Hematopoietic multipotent progenitor cell treated with erythropoietin and hydrocortisone succinate and interleukin-3 and kit ligand, for 6 days (in vitro differentiated cells): ENCODE data around the gene IGF1R.
"Not testable (repeated sequence)": the region's sequence is repeated elsewhere in the genome, so short reads cannot be mapped to it uniquely, and the experiment has no call there.

Source experiments
- DNase-seq: peaks from one replicate; pipeline ENCODE4 v3.0.0-alpha.2; 2015

IGF1R gene

DNA sequence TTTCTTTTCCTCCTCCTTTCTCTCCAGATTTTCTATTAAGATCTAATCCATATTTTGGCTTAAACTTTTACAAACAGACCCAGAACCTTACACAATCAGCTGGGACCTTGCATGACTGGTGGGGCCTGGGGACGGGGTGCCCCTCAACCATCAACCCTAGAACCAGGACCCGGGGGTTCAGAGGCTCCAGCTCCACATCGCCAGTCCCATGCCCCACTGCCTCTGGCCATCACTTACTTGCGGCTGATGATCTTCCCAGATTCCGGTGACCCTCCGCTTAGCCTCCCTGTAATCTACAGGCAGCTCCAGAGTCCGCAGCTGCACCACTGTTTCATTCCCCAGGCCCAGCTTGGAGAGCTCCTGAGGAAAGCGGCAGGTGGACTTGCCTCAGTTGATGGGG is 322.5 kb downstream of the IGF1R start:
- DNase-seq: no peak

DNA sequence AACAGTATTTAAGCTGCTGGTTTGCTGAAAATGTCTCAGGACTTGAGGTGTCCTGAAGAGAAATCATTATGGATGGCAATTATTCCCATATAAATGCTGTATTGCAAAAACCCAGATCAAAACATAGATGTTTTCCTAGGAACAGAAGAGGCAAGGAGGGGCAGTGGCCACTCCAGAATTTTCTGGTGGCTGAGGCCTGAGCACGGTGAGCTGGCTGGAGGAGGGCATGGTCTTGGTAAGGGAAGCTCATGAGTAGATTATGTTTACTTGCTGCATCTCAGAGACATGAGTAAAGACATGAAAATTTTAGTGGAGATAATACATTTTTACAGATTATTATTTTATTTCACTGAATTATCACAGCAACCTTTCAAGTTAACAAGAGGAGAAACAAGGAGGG is 328.2 kb downstream of the IGF1R start:
- DNase-seq: no peak

DNA sequence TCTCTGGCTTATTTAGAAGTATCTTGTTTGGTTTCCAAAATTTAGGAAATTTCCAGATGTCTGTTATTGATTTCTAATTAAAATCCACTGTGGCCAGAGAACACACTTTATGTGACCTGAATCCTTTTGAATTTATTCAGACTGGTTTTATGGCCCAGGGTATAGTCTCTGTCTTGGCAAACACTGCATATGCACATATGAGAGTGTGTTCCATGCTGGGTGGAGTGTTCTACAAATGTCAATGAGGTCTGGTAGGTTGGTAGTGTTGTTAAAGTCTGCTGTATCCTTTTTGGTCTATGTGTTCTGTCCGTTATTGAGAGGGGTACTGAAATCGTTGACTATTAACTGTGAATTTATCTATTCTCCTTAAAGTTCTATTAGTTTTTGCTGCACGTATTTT is 329.1 kb downstream of the IGF1R start:
- DNase-seq: no peak

DNA sequence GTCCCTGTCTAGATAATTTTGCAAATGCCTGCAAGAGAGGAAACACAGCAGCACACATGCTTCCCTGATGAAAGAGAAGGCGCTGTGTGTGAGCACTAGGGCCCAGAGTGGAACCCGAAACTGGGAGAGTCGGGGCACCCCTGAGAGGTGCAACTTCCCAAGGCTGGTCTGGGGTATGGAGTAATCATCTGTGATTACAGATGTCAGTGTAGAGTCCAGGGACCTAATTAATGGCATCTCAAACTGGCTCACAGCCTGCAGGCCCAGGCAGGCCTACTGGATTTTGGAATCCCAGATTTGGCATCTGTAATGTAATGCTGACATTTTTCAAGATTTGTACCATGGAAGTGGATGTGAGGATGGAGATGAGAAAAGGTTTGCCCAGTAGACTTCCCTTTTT is 329.8 kb downstream of the IGF1R start:
- no peak for DNase-seq

DNA sequence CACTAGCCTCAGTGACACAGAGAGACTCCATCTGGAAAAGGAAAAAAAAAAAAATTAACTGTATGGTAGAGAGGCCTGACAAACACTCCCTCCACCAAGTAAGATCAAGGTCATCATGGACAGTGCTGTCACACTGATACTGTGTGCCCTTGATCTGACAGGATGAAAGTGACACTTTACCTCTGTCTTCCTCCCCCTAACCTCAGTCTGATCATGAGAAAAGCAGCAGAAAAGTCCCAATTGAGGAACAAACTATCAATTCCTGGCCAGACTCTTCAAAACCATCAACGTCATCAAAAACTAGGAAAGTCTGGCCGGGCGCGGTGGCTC is 332.5 kb downstream of the IGF1R start:
- DNase-seq: no peak

DNA sequence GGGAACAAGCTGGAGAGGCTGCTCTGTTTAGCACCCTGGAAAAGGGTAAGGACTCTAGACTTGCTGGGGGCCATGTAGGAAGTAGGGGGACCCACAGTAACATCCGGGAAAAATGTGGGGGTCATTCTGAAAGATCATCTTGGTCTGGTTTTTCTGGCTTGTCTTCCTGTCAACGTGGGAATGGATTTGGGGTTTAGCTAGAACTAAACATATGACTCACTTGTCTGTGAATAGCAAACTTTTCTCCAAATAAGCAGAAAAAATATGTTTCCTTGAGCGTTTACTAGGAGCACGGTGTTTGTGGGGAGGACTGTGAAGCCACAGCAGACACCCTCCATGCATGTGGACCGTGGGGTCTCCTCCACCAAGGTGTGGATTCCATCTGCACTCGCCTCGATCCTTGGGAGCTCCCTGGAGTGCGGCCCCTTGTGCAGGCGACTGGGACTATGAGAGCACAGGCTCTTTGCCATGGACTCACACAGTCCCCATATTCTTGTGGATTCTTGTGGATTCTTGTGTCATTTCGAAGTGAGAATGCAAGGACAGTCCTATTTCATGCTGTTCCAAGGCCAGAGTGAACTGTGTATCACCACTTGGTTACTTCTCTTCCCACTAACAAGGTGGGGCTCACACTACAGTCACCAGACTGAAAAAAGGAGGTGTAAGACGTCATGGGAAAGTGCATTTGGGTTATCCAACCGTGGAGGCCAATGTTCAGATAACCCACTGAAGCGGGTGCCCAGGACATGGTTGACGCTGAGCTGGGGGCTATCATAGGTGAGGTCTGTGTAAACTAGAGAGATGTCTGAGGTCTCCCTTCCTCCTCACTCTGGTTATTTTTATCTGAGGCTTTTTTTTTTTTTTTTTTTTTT is 333.7 kb downstream of the IGF1R start:
- no peak for DNase-seq

DNA sequence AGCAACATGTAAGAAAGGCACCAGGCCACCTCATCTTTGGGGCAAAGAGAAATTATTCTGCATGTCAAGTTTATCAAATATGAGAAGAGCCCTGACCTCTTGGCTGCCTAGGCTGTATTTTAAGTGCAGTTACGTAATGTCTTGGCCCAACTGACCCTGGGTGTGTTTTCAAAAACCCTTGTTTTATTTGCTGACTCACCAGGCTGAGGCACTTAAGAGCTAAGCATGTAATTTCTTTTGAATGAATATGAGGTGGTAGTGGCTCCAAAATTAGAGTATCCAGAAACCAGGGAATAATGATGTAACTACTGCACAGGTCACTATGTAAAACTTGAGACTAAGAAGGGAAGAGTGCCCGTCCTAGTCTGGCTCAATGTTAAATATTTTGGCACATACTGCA is 335.0 kb downstream of the IGF1R start:
- DNase-seq: peak; percentile 30

DNA sequence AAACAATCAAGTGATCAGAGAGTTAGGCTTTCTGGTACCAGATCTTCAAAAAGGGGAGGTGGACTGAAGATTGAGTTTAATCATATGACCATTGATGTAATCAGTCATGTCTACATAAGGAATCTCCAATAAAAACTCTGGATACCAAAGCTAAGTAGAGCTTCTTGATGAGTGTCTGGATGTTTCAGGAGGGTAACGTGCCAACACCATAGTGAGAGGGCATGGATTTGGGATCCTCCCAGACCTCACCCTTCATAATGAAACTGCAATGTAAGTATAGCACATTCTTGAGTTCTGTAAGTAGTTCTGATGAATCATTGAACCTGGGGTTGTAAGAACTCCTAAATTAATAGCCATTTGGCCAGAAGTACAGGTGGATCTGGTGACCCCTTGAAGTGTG is 337.9 kb downstream of the IGF1R start:
- no peak for DNase-seq

DNA sequence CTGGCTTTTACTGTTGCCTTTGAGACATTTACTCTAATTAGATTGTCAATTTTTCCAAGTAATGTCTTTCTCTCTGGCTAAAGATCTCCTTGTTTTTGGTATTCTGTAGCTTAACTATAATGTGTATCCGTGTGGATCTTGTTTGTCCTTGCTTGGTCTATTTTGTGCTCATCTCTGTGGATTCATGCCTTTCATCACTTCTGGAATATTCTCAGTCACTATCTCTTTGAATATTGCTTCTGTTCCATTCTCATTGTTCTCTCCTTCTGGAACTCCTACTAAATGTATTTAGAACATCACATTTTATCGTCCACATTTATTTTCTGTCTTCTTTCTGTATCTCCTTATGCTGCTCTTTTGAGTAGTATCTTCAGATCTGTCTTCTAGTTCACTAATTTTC is 346.6 kb downstream of the IGF1R start:
- no peak for DNase-seq

DNA sequence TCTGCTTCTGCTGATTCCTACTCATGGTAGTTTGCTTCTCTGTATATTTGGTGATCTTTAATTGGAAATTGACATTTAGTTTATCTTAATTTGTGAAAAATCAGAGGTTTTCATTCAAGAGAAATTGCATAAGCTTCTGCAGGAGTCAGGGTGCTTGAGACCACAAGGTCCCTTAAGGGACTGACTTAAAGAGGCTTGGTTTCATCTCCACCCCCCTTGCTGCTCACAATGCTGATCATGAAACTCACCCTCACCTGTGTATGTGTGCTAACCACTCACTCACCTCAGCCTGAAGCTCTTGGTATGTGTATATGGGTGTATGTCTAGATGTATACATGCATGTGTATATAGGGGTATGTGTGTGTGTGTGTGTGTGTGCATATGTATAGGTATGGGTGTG is 347.8 kb downstream of the IGF1R start:
- no peak for DNase-seq

DNA sequence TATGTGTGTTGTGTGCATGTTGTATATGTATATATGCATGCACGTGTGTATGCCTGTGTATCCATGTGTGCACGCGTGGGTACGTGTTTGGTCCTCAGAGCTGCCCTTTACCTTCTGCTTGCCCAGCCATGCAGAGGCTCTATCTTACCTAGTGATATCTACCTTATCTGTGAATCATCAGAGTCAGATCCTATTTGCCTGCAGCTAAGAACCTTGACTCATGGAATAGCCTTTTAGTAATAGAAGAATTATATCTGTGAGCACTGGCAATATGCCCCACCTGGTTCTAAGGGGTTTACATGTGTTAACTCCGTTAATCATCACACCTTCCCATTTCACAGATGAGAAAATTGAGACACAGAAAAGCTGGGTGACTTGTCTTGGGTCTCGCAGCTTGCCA is 348.3 kb downstream of the IGF1R start:
- DNase-seq: no peak

DNA sequence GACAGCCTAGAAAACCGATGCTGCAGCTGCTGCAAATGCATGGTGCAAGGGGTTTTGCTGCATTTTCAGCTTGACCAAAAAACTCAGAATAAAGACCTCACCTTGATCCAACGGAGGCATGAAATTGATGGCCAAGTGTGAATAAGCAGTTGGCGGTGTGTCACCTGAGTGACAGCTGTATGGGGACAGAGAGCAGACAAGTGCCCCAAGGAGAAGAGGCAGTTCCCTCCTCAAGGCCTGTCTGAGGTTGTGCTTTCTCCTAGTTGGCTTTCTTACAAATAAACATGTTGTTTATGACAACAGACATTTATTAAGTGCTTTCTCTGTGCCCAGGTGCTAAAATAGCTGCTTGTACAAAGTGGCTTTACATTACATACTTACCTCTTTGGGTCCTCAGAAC is 349.0 kb downstream of the IGF1R start:
- no peak for DNase-seq

DNA sequence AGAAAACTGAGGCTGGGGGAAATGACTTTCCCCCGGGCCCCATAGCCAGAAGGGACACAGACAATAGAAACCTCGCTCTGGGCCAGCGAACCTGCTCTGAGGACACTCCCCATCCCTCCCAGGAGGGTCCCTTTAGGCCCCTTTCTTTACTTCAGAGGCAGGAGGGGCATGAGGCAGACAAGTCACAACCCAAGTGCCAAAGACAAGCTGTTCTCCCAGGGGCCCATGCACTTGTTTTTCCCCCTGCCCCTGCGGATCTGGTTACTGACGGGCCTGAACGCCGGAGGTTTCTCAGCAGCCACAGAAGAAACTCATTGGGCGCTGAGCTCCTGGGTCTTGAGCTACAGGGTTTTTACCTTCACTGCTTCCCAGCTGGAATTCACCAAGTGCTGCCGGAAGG is 349.4 kb downstream of the IGF1R start:
- no peak for DNase-seq

DNA sequence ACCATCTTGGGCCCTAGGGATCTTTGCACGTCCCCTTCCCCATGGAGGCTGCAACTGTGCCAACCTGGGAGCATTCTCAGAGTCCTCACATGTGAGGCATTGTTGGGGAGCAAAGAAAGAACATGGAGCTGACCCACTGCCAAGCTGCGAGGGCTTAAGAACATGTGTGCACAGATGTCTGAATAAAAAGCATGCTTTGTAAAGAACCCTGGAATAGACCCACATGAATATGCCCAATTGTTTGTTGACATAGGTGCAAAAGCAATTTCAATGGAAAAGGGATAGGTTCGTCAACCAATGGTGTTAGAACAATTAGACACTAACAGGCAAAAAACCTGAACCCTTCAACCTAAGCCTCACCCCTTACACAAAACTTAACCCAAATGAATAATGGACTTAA is 349.9 kb downstream of the IGF1R start:
- no peak for DNase-seq

DNA sequence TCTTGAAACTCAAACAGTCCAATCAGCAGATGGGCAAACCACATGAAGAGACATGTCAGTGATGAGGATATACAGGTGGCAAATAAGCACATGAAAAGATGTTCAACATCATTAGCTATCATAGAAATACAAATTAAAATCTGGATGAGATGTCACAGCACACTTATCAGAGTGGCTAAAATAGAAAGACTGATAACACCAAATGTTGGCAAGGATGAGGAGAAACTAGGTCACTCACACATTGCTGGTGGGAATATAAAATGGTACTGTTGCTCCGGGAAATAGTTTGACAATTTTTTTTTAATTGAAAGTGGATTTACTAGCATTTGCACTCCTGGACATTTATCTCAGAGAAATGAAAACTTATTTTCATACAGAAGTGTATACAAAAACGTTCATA is 350.9 kb downstream of the IGF1R start:
- no peak for DNase-seq

DNA sequence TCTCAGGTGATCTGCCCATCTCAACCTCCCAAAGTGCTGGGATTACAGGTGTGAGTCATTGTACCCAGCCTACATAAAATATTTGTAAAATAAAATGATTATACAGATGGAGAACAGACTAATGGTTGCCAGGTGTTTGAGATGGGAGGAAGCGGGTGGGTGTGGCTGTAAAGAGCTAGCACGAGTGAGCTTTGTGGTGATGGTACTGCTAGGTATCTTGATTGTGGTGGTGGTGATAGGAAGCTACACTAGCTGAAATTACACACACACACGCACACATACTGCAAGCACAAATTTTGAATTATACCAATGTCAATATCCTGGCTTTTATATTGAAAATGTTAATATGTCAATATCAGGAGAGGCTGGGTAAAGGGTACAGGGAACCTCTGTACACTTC is 353.9 kb downstream of the IGF1R start:
- DNase-seq: no peak

DNA sequence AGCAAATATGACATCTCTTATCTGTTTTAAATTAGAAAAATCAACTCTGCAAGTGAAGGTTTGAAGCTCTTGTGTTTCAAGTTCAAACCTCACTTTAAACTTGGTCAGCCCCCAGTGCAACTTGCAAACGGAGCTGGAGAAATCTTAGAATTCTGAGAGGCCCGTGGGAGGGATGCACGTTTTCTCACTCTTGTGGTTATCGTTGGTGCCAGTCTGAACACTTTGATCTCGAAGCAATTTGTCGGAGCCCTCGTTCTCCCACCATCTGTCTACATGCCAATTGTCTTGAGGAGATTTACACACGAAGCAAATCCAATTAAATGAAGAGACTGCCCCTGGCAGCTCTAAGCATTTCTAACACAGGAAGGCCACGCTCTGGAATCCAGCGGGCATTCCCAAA is 355.0 kb downstream of the IGF1R start:
- DNase-seq: not testable (repeated sequence)

DNA sequence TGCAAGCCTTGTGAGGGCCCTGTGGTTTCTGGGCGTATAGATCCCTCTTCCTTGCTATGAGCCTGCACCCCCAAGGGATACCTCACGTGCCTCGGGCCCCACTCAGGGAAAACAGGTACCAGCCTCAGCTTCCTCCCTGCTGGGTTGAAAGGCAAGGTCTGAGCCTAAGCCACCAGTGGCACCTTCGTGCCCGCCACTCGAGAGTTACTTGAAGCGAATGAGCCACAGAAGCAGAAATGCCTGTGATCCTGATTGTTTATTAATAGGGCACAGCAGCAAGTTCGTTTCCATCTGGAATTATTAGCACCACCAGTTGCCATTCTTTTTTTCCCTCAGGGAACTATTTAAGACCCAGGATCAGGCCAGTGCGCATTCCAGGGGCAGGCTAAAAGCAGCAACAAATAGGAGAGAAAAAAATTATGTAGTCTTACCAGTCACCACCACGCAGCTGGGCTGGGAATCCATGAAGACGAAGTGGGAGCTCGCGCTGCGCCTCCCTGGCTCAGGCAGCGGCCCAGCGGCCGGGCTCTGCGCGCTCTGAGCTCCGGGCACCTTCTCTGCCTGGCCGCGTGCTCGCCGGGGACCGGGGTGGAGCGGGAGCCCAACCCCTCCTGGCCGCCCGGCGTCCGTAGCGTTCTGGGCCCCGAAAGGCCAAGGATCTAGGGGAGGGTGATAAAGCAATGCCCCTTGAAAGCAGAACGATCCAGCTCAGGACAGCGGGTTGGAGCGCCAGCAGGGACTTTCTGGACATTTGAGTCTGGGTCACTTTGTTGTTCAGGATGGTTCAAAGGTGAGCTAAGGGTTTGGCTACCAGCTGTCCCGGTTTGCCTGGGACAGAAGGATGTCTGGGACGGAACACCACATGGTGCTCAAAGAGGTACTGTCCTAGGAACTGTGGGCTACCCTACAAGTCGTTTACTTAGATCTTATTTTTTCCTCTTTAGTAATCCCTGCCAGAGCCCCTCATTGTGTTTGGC is 356.9 kb downstream of the IGF1R start:
- DNase-seq: not testable (repeated sequence)

DNA sequence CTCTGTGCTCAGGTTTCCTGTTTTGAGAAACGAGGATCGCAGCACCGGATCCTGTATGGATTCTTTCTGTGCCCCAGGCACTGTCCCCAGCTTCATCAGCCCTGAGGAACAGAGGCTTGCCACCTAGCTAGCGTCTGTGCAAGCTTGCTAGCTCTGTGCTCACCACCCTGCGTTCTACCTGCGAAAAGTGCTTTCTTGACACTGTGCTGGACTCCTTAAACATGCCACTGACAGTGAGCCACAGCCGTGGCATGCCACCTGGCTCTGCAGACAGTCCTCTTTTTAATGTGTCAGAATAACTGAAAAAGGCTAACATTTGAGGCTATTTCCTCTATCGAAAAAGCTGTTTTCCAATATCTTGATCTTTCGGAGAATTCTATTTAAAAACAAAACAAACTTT is 357.8 kb downstream of the IGF1R start:
- no peak for DNase-seq

DNA sequence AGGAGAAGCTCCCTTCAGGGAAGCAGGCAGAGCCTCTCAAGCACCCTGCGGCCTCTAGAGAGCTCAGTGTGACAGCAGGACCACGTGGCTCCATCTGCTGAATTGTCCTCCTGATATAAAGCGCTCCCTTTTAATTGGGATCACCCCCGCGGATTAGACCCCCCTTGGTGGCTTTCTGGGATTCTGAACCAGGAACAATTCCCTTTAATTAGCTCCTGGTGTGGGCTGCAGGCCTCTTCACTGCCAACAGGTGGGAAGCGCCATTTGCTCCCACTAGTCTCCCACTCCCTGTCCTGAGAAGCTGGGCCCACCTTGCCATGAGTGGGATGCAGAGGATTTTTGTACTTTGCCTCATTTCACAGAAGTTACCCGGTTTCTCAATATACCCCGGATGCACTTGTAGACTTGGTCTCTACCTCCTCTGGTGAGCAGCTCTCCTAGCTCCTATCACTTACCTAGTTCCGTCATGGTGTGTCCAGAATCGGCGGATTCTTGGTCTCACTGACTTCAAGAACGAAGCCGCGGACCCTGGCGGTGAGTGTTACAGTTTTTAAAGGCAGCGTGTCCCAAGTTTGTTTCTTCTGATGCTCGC is 358.7 kb downstream of the IGF1R start:
- no peak for DNase-seq

DNA sequence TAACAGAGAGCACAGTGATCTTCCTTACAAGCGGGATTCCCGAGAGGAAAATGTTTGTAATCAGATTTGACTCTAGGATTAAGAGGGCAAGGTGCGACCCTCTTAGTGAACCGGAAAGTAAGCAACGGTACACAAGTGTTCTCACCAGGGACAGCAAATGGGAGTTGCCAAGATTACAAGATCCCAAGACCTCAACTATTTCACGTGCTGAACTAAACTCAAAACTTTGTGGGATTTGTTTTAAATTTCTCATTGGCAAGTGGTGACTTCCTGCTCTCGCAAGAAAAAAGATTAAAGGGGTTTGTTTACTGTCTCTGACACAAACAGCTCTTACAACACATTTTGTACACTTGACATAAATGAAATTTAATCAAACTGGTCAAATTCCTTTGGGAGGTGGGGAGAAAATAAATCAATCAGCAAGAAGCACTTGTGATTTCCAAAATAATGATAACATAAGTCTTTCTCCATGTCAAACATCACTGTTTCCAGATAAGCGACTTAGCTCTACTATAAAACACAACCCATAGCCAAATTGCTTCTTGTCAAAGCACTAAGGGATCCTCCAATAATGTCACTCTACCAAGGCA is 361.5 kb downstream of the IGF1R start:
- no peak for DNase-seq

DNA sequence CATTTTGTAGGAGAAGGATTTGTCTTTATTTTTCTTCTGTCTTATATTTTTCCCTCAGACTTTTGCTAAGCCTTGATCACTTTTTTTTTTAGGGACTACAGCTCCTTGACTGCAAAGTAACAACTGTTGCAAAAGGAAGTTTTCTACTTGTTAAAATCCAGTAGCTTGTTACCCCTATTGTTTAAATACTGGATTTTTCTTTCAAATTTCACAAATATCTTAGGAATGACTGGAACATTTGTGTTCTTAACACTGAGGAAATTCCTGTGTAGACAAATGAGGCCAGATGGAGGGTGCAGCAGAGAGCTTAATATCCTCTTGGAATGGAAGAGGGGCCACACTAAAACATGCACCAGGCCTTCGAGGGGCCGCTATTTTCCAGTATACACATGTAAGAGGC is 362.4 kb downstream of the IGF1R start:
- DNase-seq: no peak
